ENCODE data around the gene ATP5IF1. TPM values are rescaled to one million over a fixed set of nuclear protein-coding genes. Genes with fewer than 3 reads are reported as not detected.

ATP5IF1 gene
- total and polyA plus RNA-seq, 10 of the 15 experiments (the other 5 are each of a cell fraction or from before 2014, with no cell fraction given), result 253 to 1,210 (median 418) TPM

DNA sequence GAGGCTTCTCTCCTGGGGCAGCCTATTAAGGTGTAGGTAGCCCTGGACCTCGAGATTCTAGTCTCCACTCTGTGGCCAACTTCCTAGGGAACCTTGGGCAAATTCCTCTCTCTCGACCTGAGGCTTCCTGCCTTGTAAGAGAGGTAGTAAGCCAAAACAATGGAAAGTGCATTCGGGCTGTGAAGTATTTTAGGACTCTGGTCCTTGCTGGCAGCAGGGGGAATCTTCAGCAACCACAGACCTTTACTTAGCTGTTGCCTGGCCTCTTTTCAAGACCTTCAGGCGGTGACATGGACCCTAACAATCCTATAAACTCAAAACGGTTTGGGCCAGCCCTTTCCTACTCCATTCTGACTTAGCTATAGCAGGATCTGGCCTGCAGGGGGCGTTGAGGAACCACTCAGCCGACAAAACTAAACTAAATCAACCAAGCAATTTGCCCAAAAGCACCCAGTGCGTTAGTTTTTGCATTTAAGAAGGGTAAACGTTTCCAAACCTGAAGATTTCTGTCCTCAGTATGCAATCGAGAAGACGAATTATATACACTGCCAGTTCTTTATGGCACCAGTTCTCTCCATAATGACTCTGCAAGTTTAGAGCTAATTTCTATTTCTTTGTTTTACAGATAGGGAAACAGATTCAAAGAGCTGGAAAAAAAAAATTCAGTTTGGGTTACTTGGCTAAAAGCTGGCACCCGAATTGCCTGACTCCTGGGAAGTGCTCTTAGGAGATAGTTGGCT lies 12.5 kb downstream of the ATP5IF1 start (continued):
- TF ChIP-seq, protein P1, sequence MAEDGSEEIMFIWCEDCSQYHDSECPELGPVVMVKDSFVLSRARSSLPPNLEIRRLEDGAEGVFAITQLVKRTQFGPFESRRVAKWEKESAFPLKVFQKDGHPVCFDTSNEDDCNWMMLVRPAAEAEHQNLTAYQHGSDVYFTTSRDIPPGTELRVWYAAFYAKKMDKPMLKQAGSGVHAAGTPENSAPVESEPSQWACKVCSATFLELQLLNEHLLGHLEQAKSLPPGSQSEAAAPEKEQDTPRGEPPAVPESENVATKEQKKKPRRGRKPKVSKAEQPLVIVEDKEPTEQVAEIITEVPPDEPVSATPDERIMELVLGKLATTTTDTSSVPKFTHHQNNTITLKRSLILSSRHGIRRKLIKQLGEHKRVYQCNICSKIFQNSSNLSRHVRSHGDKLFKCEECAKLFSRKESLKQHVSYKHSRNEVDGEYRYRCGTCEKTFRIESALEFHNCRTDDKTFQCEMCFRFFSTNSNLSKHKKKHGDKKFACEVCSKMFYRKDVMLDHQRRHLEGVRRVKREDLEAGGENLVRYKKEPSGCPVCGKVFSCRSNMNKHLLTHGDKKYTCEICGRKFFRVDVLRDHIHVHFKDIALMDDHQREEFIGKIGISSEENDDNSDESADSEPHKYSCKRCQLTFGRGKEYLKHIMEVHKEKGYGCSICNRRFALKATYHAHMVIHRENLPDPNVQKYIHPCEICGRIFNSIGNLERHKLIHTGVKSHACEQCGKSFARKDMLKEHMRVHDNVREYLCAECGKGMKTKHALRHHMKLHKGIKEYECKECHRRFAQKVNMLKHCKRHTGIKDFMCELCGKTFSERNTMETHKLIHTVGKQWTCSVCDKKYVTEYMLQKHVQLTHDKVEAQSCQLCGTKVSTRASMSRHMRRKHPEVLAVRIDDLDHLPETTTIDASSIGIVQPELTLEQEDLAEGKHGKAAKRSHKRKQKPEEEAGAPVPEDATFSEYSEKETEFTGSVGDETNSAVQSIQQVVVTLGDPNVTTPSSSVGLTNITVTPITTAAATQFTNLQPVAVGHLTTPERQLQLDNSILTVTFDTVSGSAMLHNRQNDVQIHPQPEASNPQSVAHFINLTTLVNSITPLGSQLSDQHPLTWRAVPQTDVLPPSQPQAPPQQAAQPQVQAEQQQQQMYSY (CRISPR knock-in tag; IDR thresholded peaks at IDR 0.05), result no peak
- TF ChIP-seq EED (IDR thresholded peaks at IDR 0.05; ENCODE audit: low read depth), result no peak
- no peak for TF ChIP-seq NFYB (IDR thresholded peaks at IDR 0.05; ENCODE audit: insufficient read depth, low read depth, low read length)
- no peak for TF ChIP-seq YBX1 (IDR thresholded peaks at IDR 0.05)
- no peak for TF ChIP-seq POLR2AphosphoS5 (IDR thresholded peaks at IDR 0.05; ENCODE audit: low read length)
- no peak for TF ChIP-seq BMI1 (IDR thresholded peaks at IDR 0.05; ENCODE audit: borderline replicate concordance)
- no peak for TF ChIP-seq TARDBP (IDR thresholded peaks at IDR 0.05; ENCODE audit: borderline replicate concordance)
- no peak for TF ChIP-seq FOXM1 (IDR thresholded peaks at IDR 0.05; ENCODE audit: low read depth, low read length)
- peak; percentile 72 for TF ChIP-seq YY1 (IDR thresholded peaks at IDR 0.05; ENCODE audit: low read depth, low read length)
- no peak for TF ChIP-seq BRCA1 (IDR thresholded peaks at IDR 0.05; ENCODE audit: low read depth, low read length)
- 0 out of 2 replicates have a peak, but pooled peaks have one; percentile 13 for TF ChIP-seq POLR2A (IDR thresholded peaks at IDR 0.05; ENCODE audit: low read depth, low read length)
- no peak for TF ChIP-seq HDAC6 (IDR thresholded peaks at IDR 0.05; ENCODE audit: unreplicated experiment)
- TF ChIP-seq CHD4 (IDR thresholded peaks at IDR 0.05), result no peak
- TF ChIP-seq, protein P2, sequence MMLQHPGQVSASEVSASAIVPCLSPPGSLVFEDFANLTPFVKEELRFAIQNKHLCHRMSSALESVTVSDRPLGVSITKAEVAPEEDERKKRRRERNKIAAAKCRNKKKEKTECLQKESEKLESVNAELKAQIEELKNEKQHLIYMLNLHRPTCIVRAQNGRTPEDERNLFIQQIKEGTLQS (IDR thresholded peaks at IDR 0.05; ENCODE audit: borderline replicate concordance, extremely low read depth, low read depth, low read length), result no peak
- no peak for TF ChIP-seq BCL11A (IDR thresholded peaks at IDR 0.05; ENCODE audit: low read depth, low read length)
- no peak for TF ChIP-seq ZNF207 (IDR thresholded peaks at IDR 0.05; ENCODE audit: borderline replicate concordance)
- no peak for TF ChIP-seq PAX8 (IDR thresholded peaks at IDR 0.05)
- TF ChIP-seq, protein P3, sequence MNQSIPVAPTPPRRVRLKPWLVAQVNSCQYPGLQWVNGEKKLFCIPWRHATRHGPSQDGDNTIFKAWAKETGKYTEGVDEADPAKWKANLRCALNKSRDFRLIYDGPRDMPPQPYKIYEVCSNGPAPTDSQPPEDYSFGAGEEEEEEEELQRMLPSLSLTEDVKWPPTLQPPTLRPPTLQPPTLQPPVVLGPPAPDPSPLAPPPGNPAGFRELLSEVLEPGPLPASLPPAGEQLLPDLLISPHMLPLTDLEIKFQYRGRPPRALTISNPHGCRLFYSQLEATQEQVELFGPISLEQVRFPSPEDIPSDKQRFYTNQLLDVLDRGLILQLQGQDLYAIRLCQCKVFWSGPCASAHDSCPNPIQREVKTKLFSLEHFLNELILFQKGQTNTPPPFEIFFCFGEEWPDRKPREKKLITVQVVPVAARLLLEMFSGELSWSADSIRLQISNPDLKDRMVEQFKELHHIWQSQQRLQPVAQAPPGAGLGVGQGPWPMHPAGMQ (IDR thresholded peaks at IDR 0.05; ENCODE audit: borderline replicate concordance), result no peak
- TF ChIP-seq SMC3 (IDR thresholded peaks at IDR 0.05; ENCODE audit: borderline replicate concordance, low read length), result peak; percentile 51; the same call in 1 of the 2 replicates
- TF ChIP-seq, protein P4, sequence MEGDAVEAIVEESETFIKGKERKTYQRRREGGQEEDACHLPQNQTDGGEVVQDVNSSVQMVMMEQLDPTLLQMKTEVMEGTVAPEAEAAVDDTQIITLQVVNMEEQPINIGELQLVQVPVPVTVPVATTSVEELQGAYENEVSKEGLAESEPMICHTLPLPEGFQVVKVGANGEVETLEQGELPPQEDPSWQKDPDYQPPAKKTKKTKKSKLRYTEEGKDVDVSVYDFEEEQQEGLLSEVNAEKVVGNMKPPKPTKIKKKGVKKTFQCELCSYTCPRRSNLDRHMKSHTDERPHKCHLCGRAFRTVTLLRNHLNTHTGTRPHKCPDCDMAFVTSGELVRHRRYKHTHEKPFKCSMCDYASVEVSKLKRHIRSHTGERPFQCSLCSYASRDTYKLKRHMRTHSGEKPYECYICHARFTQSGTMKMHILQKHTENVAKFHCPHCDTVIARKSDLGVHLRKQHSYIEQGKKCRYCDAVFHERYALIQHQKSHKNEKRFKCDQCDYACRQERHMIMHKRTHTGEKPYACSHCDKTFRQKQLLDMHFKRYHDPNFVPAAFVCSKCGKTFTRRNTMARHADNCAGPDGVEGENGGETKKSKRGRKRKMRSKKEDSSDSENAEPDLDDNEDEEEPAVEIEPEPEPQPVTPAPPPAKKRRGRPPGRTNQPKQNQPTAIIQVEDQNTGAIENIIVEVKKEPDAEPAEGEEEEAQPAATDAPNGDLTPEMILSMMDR (IDR thresholded peaks at IDR 0.05 in 2 of 3, conservative IDR thresholded peaks at IDR 0.05 in 1 of 3; ENCODE audit: control insufficient read depth in 2 of 3, extremely low read depth in 1 of 3, insufficient read depth in 1 of 3, low read depth in 3 of 3, low read length in 3 of 3), result peak; percentile 86 to 98 (median 91)
- TF ChIP-seq NFXL1 (IDR thresholded peaks at IDR 0.05; ENCODE audit: borderline replicate concordance), result no peak
- peak; percentile 70; the same call in 1 of the 2 replicates for TF ChIP-seq SMARCA5 (IDR thresholded peaks at IDR 0.05)
- no peak for TF ChIP-seq CBX3 (IDR thresholded peaks at IDR 0.05; ENCODE audit: borderline replicate concordance, low read depth)
- TF ChIP-seq SREBF1 (IDR thresholded peaks at IDR 0.05; ENCODE audit: low read length), result no peak
- TF ChIP-seq HDAC2 (IDR thresholded peaks at IDR 0.05), result no peak
